A549 (cell line): Measurements from ENCODE around the gene ACSBG1. TPM values are rescaled to one million over a fixed set of nuclear protein-coding genes. Genes with fewer than 3 reads are reported as not detected.

Experiments used
- ATAC-seq, 2 experiments: fragments of 200-7000 bp in 1 of 2; fragments of >200 bp in 1 of 2; cut with Nextera tagmentation in 1 of 2; cut with Tn5 transposase in 1 of 2; 3 replicates each; pipeline versions ENCODE4 v1.8.0 to v1.9.1; 2018 to 2020; ENCODE audit warnings: mild to moderate bottlenecking in 1 of 2, moderate library complexity in 1 of 2
- CTCF ChIA-PET: fragments of 300-600 bp; sonication (Branson Sonifier 250); formaldehyde crosslinking; extraction: SDS; loops from one replicate; lab custom pipeline; 2021; ENCODE audit warnings: antibody characterized with exemption, inconsistent platforms; lab: Yijun Ruan, JAX
- POLR2A ChIA-PET: fragments of 350-600 bp; formaldehyde crosslinking; extraction: SDS; loops from one replicate; lab custom pipeline; 2021; ENCODE audit warnings: antibody characterized with exemption, inconsistent platforms; lab: Yijun Ruan, JAX
- DNase-seq, 2 experiments: peaks; one replicate each; pipeline versions ENCODE4 v3.0.0 to v3.0.0-alpha.2; 2011 to 2016; ENCODE audit warnings: low read depth in 1 of 2, low spot score in 1 of 2
- FAIRE-seq: peaks from 2 replicates; lab custom pipeline; 2011; peaks lifted over from hg19 to GRCh38; lab: Jason Lieb, UNC
- H3K27ac ChIP-seq, 2 experiments: fragments of >200 bp; sonication (Bioruptor Twin); formaldehyde crosslinking; 3 replicates each; pipeline ENCODE4 v1.5.1; 2016 to 2017
- H3K4me1 ChIP-seq: fragments of >200 bp; sonication (Bioruptor Twin); formaldehyde crosslinking; 3 replicates; pipeline ENCODE4 v1.6.1; 2016
- H3K4me2 ChIP-seq: fragments of >200 bp; sonication (Bioruptor Twin); formaldehyde crosslinking; 3 replicates; pipeline ENCODE4 v1.6.1; 2016
- H3K4me3 ChIP-seq: fragments of >200 bp; sonication (Bioruptor Twin); formaldehyde crosslinking; 3 replicates; pipeline ENCODE4 v1.5.1; 2016
- H3K9me3 ChIP-seq: fragments of >200 bp; sonication (Bioruptor Twin); formaldehyde crosslinking; 3 replicates; pipeline ENCODE4 v1.6.1; 2016
- BHLHE40 ChIP-seq: IDR thresholded peaks from 2 replicates; pipeline ENCODE4 v1.6.1; 2012; ENCODE audit warnings: low read depth, low read length, inconsistent platforms
- CBX2 ChIP-seq: fragments of 200-600 bp; sonication (generic); IDR thresholded peaks from 2 replicates; pipeline ENCODE4 v1.6.1; 2016; ENCODE audit warnings: low read depth, mild to moderate bottlenecking, borderline replicate concordance
- CEBPB ChIP-seq, 2 experiments: fragments of >200 bp in 1 of 2; sonication (Bioruptor Twin) in 1 of 2; formaldehyde crosslinking in 1 of 2; IDR thresholded peaks; 2 replicates each; pipeline ENCODE4 v1.6.1; 2012 to 2016
- EP300 ChIP-seq, 2 experiments: fragments of >200 bp; sonication (Bioruptor Twin); formaldehyde crosslinking; IDR thresholded peaks; 2 replicates in 1 of 2; 3 replicates in 1 of 2; pipeline ENCODE4 v1.6.1; 2016 to 2017
- FOSB ChIP-seq: fragments of 250-450 bp; sonication (Bioruptor Pico); IDR thresholded peaks from 2 replicates; pipeline ENCODE4 v1.5.0; 2020; ENCODE audit warnings: mild to moderate bottlenecking, moderate library complexity
- FOXS1 ChIP-seq: fragments of 250-450 bp; sonication (Bioruptor Pico); IDR thresholded peaks from 2 replicates; pipeline ENCODE4 v1.5.0; 2020; ENCODE audit warnings: mild to moderate bottlenecking, moderate library complexity
- GATA3 ChIP-seq: IDR thresholded peaks from 2 replicates; pipeline ENCODE4 v1.6.1; 2012; ENCODE audit warnings: borderline replicate concordance
- HES2 ChIP-seq: fragments of >200 bp; sonication (Bioruptor Twin); formaldehyde crosslinking; IDR thresholded peaks from 2 replicates; pipeline ENCODE4 v1.6.1; 2016
- HOXB5 ChIP-seq: fragments of 250-450 bp; sonication (Bioruptor Pico); IDR thresholded peaks from 2 replicates; pipeline ENCODE4 v1.5.0; 2020; ENCODE audit warnings: mild to moderate bottlenecking, moderate library complexity
- JUN ChIP-seq, 2 experiments: fragments of >200 bp; sonication (Bioruptor Twin); formaldehyde crosslinking; IDR thresholded peaks; 2 replicates in 1 of 2; 3 replicates in 1 of 2; pipeline ENCODE4 v1.6.1; 2016 to 2017
- KDM5A ChIP-seq: fragments of 200-600 bp; sonication (generic); IDR thresholded peaks from 2 replicates; pipeline ENCODE4 v1.6.1; 2016; ENCODE audit warnings: antibody characterized with exemption, mild to moderate bottlenecking
- MAZ ChIP-seq: fragments of 150-350 bp; IDR thresholded peaks from 2 replicates; pipeline ENCODE4 v1.6.1; 2014; ENCODE audit warnings: antibody characterized with exemption, low read depth, low read length, borderline replicate concordance
- NFE2L2 ChIP-seq: fragments of 150-350 bp; conservative IDR thresholded peaks from 2 replicates; pipeline ENCODE4 v1.6.1; 2014; ENCODE audit warnings: low read length
- NPAS2 ChIP-seq: fragments of 250-450 bp; sonication (Bioruptor Pico); IDR thresholded peaks from 2 replicates; pipeline ENCODE4 v1.8.0; 2022; ENCODE audit warnings: mild to moderate bottlenecking, moderate library complexity, borderline replicate concordance
- PHF8 ChIP-seq: fragments of 200-600 bp; sonication (generic); IDR thresholded peaks from 2 replicates; pipeline ENCODE4 v1.6.1; 2016; ENCODE audit warnings: low read depth, mild to moderate bottlenecking, antibody characterized with exemption, moderate library complexity, borderline replicate concordance
- RARB ChIP-seq: fragments of 250-450 bp; sonication (Bioruptor Pico); IDR thresholded peaks from 2 replicates; pipeline ENCODE4 v1.8.0; 2021; ENCODE audit warnings: mild to moderate bottlenecking, moderate library complexity
- RNF2 ChIP-seq: fragments of 200-600 bp; sonication (generic); IDR thresholded peaks from 2 replicates; pipeline ENCODE4 v1.6.1; 2016; ENCODE audit warnings: low read depth, mild to moderate bottlenecking, antibody characterized with exemption, moderate library complexity, borderline replicate concordance
- SMC3 ChIP-seq: fragments of >200 bp; sonication (Bioruptor Twin); formaldehyde crosslinking; IDR thresholded peaks from 3 replicates; pipeline ENCODE4 v1.6.1; 2018; ENCODE audit warnings: inconsistent platforms
- TP53 ChIP-seq: fragments of 250-450 bp; sonication (Bioruptor Pico); IDR thresholded peaks from 2 replicates; pipeline ENCODE4 v1.5.0; 2021; ENCODE audit warnings: mild to moderate bottlenecking, moderate library complexity
- WGBS: methylation state at CpG from one replicate; pipeline ENCODE4 v1.1.6; 2017; ENCODE audit errors: missing lambda C conversion rate; 5-methylcytosine and 5-hydroxymethylcytosine counted together
- polyA plus RNA-seq, 4 experiments: library from polyadenylated mRNA; depleted of rRNA in 3 of 4; stranded (reverse); fragments of >200 nt; fragmentation: RNase III in 1 of 4; extraction: RNeasy Plus Mini Kit Qiagen cat#74134 plus additional on column Dnase treatment in 1 of 4; gene quantifications; 2 replicates in 3 of 4; 3 replicates in 1 of 4; pipeline ENCODE4 v1.2.3, GENCODE V29; 2011 to 2017
- TF ChIP-seq, protein P1 (sequence below): fragments of 150-350 bp; IDR thresholded peaks from 2 replicates; pipeline ENCODE4 v1.6.1; 2014; ENCODE audit warnings: low read depth, mild to moderate bottlenecking, low read length
- TF ChIP-seq, protein P2 (sequence below): fragments of 250-450 bp; sonication (Bioruptor Pico); IDR thresholded peaks from 2 replicates; pipeline ENCODE4 v1.5.0; 2021; ENCODE audit warnings: mild to moderate bottlenecking, moderate library complexity, borderline replicate concordance
- TF ChIP-seq, protein P3 (sequence below): fragments of >200 bp; sonication (Bioruptor Twin); formaldehyde crosslinking; IDR thresholded peaks from 3 replicates; pipeline ENCODE4 v1.6.1; 2016
- TF ChIP-seq, protein P4 (sequence below): IDR thresholded peaks from 2 replicates; pipeline ENCODE4 v1.6.1; 2012; ENCODE audit warnings: low read depth, borderline replicate concordance

ACSBG1 gene
- polyA plus RNA-seq, 2 of the 4 experiments (the other 2 are of a cell fraction), result 0.15 to 0.21 TPM

DNA sequence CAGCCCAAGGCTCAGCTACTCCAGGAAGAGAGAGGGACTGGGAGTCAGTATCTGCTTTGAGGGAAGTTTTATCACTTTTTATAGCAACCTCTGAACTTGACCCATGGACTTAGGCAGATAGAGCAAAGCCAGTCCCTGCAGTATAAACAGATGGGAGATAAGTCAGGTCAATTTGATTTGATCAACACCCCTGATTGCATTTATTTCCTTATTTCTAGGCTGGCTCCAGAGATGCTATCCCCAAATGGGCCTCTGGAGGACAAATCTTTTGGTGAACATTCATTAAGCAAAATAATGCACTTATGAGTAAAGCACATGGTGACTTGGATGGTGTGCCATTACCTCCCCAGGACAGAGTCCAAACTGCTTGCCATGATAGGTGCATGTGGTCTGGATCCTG is 94.1 kb downstream of the ACSBG1 start:
- ChIA-PET CTCF (interaction anchor here (1.0 to 5.9 kb wide), 5 partner anchors 9 to 101 kb away, joined by 3 to 31 read pairs (median 10); partner anchors contain the start of gene CIB2), POLR2A (no interaction called here)
- H3K4me2 ChIP-seq, result no peak overlapping the region
- no peak for DNase-seq
- TF ChIP-seq, protein P1, sequence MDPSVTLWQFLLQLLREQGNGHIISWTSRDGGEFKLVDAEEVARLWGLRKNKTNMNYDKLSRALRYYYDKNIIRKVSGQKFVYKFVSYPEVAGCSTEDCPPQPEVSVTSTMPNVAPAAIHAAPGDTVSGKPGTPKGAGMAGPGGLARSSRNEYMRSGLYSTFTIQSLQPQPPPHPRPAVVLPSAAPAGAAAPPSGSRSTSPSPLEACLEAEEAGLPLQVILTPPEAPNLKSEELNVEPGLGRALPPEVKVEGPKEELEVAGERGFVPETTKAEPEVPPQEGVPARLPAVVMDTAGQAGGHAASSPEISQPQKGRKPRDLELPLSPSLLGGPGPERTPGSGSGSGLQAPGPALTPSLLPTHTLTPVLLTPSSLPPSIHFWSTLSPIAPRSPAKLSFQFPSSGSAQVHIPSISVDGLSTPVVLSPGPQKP, result no peak
- TF ChIP-seq NFE2L2 (no peak), RARB (CRISPR knock-in tag) (no peak), FOSB (no peak), GATA3 (no peak)
- FAIRE-seq, result no peak
- H3K9me3 ChIP-seq, result no peaks in the 10 kb centered on the region
- H3K4me3 ChIP-seq, result no peak overlapping the region
- no peaks in the 10 kb centered on the region for H3K4me1 ChIP-seq
- H3K27ac ChIP-seq, result no peak overlapping the region
- peak in 1 of 2 experiments; percentile 48; a peak in 2 of 6 replicates for ATAC-seq

GRCh38 chr15:78139578-78139977 is 94.8 kb downstream of the ACSBG1 start:
- 89% methylated on average over 5 of the region's 5 CpGs for WGBS
- ATAC-seq (no peak), FAIRE-seq (no peak)
- Histone ChIP-seq H3K4me1 (no peaks in the 10 kb centered on the region), H3K4me3 (no peak overlapping the region)
- peak in 1 of 2 experiments; percentile 34; a peak in 1 of 4 replicates for TF ChIP-seq CEBPB (IDR thresholded peaks at IDR 0.05)
- no peak for TF ChIP-seq NPAS2 (CRISPR knock-in tag)
- TF ChIP-seq, all 56 proteins: peak for 1
- DNase-seq, result no peak
- Histone ChIP-seq H3K4me2 (no peak overlapping the region), H3K27ac (no peak overlapping the region), H3K9me3 (no peaks in the 10 kb centered on the region)
- ChIA-PET POLR2A (interaction anchor here (1.3 to 1.5 kb wide), 2 partner anchors 9 to 10 kb away, joined by 6 to 10 read pairs; partner anchors contain the start of genes CIB2 and IDH3A), CTCF (interaction anchor here (1.0 to 5.9 kb wide), 12 partner anchors 9 to 103 kb away, joined by 3 to 31 read pairs (median 4); partner anchors contain the start of genes CIB2 and IDH3A)

- Histone ChIP-seq H3K27ac (no peak overlapping the region), H3K4me2 (no peak overlapping the region), H3K4me3 (no peak overlapping the region), H3K4me1 (peaks cover 21% of the 10 kb centered on the region), H3K9me3 (no peaks in the 10 kb centered on the region)
- 85% methylated on average over 2 of the region's 2 CpGs for WGBS
- ChIA-PET POLR2A (no interaction called here), CTCF (interaction anchor here (1.1 to 9.0 kb wide), 5 partner anchors 10 to 175 kb away, joined by 3 to 116 read pairs (median 14); no protein-coding TSS in a partner anchor)
- ATAC-seq (no peak), DNase-seq (no peak), FAIRE-seq (no peak)
- TF ChIP-seq SMC3, result no peak
- no peak for TF ChIP-seq CBX2
- no peak for TF ChIP-seq HES2
- TF ChIP-seq RNF2, result no peak
- no peak for TF ChIP-seq FOXS1 (CRISPR knock-in tag)
- no peak for TF ChIP-seq KDM5A
- no peak for TF ChIP-seq MAZ
- no peak for TF ChIP-seq PHF8
- TF ChIP-seq TP53 (CRISPR knock-in tag), result no peak
- no peak for TF ChIP-seq EP300 (IDR thresholded peaks at IDR 0.05)
Measured at GRCh38 chr15:78133801-78134200, 100.6 kb downstream of the ACSBG1 start.

- no peak for FAIRE-seq
- Histone ChIP-seq H3K4me2 (peak within 1 kb of the TSS; percentile 91), H3K4me3 (peak within 1 kb of the TSS; percentile 86), H3K4me1 (peaks cover 38% of the 10 kb centered on the region), H3K27ac (peak within 1 kb of the TSS; percentile 91 to 94), H3K9me3 (no peaks in the 10 kb centered on the region)
- under 1% methylated on average over 38 of the region's 79 CpGs for WGBS
- peak; percentile 84 to 87 for ATAC-seq
- ChIA-PET POLR2A (interaction anchor here (0.7 to 4.0 kb wide), 4 partner anchors 8 to 109 kb away, joined by 3 to 16 read pairs (median 4); partner anchors contain the start of gene IDH3A), CTCF (interaction anchor here (0.5 to 9.0 kb wide), 49 partner anchors 8 to 1883 kb away, joined by 3 to 116 read pairs (median 4); partner anchors contain the start of genes IDH3A and SKIC8)
- DNase-seq, result peak; percentile 71 to 92
- TF ChIP-seq PHF8 (peak; percentile 92), HOXB5 (CRISPR knock-in tag) (peak; percentile 60; the same call in 1 of the 2 replicates), JUN (IDR thresholded peaks at IDR 0.05) (peak; percentile 45 to 70; a peak in 3 of 5 replicates), SMC3 (peak; percentile 84), BHLHE40 (no peak), RNF2 (no peak)
- TF ChIP-seq, protein P2, sequence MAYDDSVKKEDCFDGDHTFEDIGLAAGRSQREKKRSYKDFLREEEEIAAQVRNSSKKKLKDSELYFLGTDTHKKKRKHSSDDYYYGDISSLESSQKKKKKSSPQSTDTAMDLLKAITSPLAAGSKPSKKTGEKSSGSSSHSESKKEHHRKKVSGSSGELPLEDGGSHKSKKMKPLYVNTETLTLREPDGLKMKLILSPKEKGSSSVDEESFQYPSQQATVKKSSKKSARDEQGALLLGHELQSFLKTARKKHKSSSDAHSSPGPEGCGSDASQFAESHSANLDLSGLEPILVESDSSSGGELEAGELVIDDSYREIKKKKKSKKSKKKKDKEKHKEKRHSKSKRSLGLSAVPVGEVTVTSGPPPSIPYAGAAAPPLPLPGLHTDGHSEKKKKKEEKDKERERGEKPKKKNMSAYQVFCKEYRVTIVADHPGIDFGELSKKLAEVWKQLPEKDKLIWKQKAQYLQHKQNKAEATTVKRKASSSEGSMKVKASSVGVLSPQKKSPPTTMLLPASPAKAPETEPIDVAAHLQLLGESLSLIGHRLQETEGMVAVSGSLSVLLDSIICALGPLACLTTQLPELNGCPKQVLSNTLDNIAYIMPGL, result peak; percentile 77; the same call in 1 of the 2 replicates
- TF ChIP-seq, protein P3, sequence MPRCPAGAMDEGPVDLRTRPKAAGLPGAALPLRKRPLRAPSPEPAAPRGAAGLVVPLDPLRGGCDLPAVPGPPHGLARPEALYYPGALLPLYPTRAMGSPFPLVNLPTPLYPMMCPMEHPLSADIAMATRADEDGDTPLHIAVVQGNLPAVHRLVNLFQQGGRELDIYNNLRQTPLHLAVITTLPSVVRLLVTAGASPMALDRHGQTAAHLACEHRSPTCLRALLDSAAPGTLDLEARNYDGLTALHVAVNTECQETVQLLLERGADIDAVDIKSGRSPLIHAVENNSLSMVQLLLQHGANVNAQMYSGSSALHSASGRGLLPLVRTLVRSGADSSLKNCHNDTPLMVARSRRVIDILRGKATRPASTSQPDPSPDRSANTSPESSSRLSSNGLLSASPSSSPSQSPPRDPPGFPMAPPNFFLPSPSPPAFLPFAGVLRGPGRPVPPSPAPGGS, result peak; percentile 46; the same call in 1 of the 3 replicates
- TF ChIP-seq, protein P4, sequence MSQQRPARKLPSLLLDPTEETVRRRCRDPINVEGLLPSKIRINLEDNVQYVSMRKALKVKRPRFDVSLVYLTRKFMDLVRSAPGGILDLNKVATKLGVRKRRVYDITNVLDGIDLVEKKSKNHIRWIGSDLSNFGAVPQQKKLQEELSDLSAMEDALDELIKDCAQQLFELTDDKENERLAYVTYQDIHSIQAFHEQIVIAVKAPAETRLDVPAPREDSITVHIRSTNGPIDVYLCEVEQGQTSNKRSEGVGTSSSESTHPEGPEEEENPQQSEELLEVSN, result peak; percentile 48; the same call in 1 of the 2 replicates
Measured at GRCh38 chr15:78131295-78132061, 102.9 kb downstream of the ACSBG1 start, which contains the start of gene CIB2. TSS of gene CIB2 (minus strand) at chr15:78131445. CDS start at chr15:78131215, 230 bp downstream.
